Prostate gland (tissue), 2 donors: ENCODE measurements around the gene ERRFI1.

Source experiments
- POLR2A ChIP-seq: fragments of 450-650 bp; IDR thresholded peaks from one replicate; pipeline ENCODE4 v1.6.1; 2016; ENCODE audit warnings: antibody characterized with exemption, mild to moderate bottlenecking
- TF ChIP-seq, protein P1 (sequence below), 4 experiments: fragments of 200-600 bp in 2 of 4; fragments of 450-650 bp in 2 of 4; sonication (generic) in 2 of 4; IDR thresholded peaks; 1 replicate in 3 of 4; 2 replicates in 1 of 4; pipeline ENCODE4 v1.5.1; 2016 to 2019; ENCODE audit warnings: antibody characterized with exemption in 4 of 4, mild to moderate bottlenecking in 2 of 4, moderate library complexity in 2 of 4

DNA sequence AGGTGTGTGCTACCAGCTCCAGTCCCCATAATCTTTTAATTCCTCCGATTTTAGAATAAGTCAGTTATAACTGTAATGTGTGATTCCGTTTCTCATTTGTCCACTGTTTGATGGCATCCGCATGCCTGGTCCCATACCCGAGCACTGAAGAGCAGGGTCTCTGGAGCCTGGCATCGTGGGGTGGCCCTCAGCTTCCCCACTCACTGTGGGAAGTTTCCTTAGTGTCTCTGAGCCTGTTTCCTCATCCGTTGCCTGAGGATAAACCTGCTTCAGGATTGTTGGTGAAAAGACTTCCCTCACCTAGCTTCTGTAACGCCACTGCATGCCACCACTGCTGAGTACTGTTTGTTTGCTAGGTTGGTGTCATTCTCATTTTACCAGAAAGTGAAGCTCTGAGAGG lies 45.1 kb downstream of the ERRFI1 start:
- TF ChIP-seq POLR2A, result no peak
- TF ChIP-seq, protein P1, sequence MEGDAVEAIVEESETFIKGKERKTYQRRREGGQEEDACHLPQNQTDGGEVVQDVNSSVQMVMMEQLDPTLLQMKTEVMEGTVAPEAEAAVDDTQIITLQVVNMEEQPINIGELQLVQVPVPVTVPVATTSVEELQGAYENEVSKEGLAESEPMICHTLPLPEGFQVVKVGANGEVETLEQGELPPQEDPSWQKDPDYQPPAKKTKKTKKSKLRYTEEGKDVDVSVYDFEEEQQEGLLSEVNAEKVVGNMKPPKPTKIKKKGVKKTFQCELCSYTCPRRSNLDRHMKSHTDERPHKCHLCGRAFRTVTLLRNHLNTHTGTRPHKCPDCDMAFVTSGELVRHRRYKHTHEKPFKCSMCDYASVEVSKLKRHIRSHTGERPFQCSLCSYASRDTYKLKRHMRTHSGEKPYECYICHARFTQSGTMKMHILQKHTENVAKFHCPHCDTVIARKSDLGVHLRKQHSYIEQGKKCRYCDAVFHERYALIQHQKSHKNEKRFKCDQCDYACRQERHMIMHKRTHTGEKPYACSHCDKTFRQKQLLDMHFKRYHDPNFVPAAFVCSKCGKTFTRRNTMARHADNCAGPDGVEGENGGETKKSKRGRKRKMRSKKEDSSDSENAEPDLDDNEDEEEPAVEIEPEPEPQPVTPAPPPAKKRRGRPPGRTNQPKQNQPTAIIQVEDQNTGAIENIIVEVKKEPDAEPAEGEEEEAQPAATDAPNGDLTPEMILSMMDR (IDR thresholded peaks at IDR 0.05), result no peak
